HG03432 (cell line): Measurements from ENCODE around the gene DGKH.
"Not testable (repeated sequence)": the region's sequence is repeated elsewhere in the genome, so short reads cannot be mapped to it uniquely, and the experiment has no call there.

ENCODE experiments used
- ATAC-seq: cut with Tn5 transposase; IDR thresholded peaks from one replicate; pipeline ENCODE4 v1.9.1; 2021; ENCODE audit warnings: mild to moderate bottlenecking, moderate library complexity; ENCODE audit not compliant: unreplicated experiment

The DGKH gene

GRCh38 chr13:42068886-42069285 is 20.4 kb downstream of the DGKH start:
- ATAC-seq, result no peak

- ATAC-seq, result not testable (repeated sequence)
Measured at GRCh38 chr13:42070599-42070998, 22.2 kb downstream of the DGKH start.

- ATAC-seq, result not testable (repeated sequence)
Measured at GRCh38 chr13:42071179-42071578, 22.7 kb downstream of the DGKH start.

- ATAC-seq, result no peak
Measured at GRCh38 chr13:42071672-42072419, 23.4 kb downstream of the DGKH start.

- ATAC-seq, result no peak
Measured at GRCh38 chr13:42073683-42074082, 25.2 kb downstream of the DGKH start.

GRCh38 chr13:42075517-42075916 is 27.1 kb downstream of the DGKH start:
- ATAC-seq, result no peak

GRCh38 chr13:42076309-42076713 is 27.9 kb downstream of the DGKH start:
- no peak for ATAC-seq

- ATAC-seq, result no peak
Measured at GRCh38 chr13:42078128-42078808, 29.8 kb downstream of the DGKH start.

GRCh38 chr13:42083138-42083770 is 34.8 kb downstream of the DGKH start:
- no peak for ATAC-seq

GRCh38 chr13:42084722-42085121 is 36.3 kb downstream of the DGKH start:
- ATAC-seq, result no peak

- ATAC-seq, result peak; percentile 66
Measured at GRCh38 chr13:42086582-42086981, 38.1 kb downstream of the DGKH start.

GRCh38 chr13:42094516-42095040 is 46.1 kb downstream of the DGKH start:
- ATAC-seq, result no peak

GRCh38 chr13:42096222-42096621 is 47.8 kb downstream of the DGKH start:
- ATAC-seq, result not testable (repeated sequence)

GRCh38 chr13:42099962-42100675 is 51.7 kb downstream of the DGKH start:
- ATAC-seq, result no peak

GRCh38 chr13:42100960-42101359 is 52.5 kb downstream of the DGKH start:
- ATAC-seq, result no peak

- ATAC-seq, result no peak
Measured at GRCh38 chr13:42101821-42102585, 53.6 kb downstream of the DGKH start.

GRCh38 chr13:42102961-42103865 is 54.8 kb downstream of the DGKH start:
- ATAC-seq, result no peak

GRCh38 chr13:42106998-42107397 is 58.5 kb downstream of the DGKH start:
- ATAC-seq, result no peak

GRCh38 chr13:42107421-42107820 is 59.0 kb downstream of the DGKH start:
- no peak for ATAC-seq
